HG03469 (cell line): ENCODE measurements around the gene CTNNA2.

Experiments used
- ATAC-seq: cut with Tn5 transposase; IDR thresholded peaks from one replicate; pipeline ENCODE4 v1.9.1; 2021; ENCODE audit warnings: mild to moderate bottlenecking, moderate library complexity, moderate number of reproducible peaks; ENCODE audit not compliant: unreplicated experiment

CTNNA2 gene

DNA sequence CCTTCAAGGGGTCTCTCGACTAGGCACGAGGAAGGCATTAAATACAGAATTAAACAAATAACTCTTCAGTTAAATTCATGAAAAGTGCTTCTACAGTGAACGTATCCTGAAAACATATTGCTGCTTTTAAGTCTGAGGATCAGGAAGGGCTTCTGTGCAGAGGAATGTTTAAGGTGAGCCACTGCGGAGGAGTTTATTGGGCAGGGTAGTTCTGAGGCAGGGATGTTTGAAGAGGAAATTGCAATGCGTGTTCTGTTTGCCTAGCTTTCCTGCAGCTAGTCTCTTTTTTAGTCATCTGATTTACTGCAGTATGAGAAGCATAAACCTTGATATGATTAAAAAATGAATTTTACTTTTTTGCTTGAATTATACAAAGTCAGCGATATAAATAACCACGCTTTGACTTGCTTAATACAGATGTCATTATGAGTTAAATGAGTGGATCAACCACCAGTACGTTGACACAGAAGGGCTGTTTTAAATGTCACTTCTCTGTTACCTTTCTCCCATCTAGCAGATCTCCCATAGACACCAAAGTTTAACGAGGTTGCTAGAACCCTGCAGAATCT lies 98.7 kb downstream of the CTNNA2 start:
- no peak for ATAC-seq

DNA sequence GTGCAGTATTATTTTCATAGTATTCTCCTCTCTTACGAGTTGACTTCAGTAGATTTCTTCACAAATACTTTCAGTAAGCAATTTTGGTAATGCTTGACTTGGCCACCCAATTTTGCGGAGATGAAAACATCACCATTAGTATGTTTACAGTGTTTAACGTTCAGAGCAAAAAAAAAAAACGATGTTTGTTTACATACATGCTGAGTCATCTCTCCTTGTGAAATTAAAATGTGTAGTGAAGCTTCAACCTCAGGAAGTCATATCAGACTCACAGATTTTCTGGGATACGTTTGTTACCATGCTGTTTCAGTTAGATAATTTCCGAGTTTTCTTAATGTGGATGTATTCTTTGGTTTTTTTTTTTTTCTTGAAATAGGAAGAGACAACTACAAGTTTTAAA lies 100.1 kb downstream of the CTNNA2 start:
- ATAC-seq = no peak

DNA sequence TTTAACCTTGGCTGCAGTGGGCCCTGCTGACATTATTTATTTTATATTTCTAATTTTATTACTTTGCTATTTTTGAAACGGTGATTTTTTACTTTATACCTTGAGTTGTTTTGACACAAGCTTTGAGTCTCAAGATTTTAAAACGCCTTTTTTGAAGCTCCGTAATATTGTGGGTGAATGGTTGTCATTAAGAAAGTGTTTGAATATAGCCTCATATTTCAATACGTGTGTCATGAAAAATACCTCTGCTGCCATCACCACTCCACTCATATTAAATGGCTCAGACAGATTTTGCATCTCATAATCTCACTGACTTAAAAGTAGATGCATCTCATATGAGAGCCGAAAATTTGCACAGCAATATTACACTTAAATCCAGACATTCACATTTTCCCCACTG lies 106.6 kb downstream of the CTNNA2 start:
- ATAC-seq = no peak

DNA sequence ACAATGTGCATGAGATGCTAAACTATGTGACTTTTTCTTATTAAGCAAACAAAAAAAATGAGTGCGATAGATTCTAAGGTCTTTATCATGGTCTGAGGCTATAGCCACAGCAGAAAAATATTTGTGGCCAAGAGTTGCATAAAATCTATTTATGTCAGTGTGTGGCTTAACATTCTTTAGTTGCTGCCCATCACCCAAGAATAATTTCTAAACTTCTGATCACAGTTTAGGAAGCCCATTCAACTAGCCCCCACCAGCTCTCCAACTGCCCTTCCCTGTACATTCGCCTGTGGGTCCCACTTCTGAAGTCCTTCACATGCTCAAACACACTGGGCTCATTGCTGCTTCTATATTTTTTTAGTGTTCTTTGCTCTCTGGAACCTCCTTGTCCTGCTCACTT lies 107.1 kb downstream of the CTNNA2 start:
- ATAC-seq = no peak

DNA sequence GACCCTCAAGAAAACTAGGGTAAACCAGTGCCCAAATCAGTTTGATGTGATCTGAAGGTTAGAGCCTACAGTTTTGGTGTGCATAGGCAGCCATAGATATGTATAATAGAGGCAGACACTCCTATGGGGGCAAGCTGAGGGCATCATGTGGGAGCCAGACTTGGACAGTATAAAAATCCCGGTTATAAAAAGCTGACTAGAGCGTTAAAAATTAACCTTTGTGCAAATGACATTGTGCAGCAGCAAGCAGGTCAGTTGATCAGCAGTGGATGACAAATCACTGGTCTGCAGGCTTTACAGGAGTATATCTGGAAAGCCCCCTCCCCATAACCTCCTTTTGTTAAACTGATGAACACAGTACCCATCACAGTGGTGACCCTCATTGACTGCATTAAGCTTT lies 107.8 kb downstream of the CTNNA2 start:
- no peak for ATAC-seq

DNA sequence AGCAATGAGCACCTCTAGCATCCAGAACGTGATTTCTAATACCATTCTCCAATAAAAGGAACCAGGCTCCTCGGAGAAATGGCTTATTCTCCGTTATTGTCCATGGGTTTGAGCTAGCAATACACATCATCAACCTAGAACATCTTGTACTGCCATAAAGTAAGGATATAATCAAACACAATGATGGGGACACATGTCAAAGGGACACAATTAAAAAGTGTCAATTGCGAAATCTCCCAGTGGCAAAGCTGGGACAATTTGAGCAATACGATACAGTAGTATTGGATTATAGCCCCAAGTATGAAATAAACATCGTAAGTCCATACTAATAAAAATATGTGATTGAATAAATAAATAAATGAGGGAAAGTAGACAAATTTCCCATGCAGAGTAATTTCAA lies 108.4 kb downstream of the CTNNA2 start:
- ATAC-seq = no peak

DNA sequence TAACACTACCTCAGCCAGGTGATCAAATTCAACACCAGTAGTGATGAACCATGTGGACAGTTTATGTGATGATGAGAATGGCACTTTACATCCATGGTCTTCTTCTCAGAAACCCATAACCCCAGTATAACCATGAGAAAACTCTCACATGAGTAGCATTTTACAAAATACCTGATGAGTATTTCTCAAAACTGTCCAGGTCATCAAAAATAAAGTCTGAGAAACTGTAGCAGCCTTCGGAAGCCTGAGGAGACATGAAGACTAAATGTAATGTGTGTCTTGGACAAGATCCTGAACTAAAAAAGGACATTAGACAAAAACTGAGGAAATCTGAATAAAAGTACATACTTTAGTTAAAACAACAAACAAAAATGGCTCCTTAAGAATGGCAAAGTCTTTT lies 108.9 kb downstream of the CTNNA2 start:
- no peak for ATAC-seq

DNA sequence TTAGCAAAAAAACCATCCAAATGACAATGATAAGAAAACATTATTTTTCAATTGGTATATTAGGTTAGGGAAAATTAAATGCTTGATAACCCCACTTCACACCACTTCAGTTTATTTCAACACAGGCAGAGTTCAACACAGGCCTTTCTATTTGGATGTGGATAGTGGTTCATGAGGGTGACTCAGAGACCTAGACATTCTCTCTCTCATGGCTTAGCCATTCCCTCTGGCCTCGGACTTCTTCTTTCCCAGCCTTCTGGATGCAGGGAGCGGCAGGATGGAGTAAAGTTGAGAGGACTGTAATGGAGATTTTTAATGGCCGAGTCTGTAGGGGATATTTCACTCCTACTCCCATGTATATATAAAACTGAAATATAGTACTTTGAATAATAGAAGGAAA lies 109.7 kb downstream of the CTNNA2 start:
- ATAC-seq = no peak

DNA sequence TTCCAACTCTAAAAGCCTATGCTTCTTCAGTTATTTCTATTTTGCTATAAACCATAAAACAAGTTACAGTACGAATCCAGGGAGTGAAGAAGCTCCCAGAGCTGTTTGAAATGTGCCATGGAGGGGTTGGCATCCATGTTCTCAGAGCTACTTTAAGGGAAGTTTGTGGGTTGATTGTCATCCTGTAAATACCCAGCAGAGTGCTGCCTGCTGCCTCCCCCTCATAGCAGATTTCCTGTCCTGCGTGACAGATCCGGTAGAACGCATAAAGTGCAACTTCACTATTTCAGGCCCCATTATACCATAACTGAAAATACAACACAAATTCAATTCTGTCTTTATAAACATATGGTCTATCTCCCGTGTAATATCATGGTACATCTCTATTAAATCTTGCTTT lies 114.4 kb downstream of the CTNNA2 start:
- no peak for ATAC-seq

DNA sequence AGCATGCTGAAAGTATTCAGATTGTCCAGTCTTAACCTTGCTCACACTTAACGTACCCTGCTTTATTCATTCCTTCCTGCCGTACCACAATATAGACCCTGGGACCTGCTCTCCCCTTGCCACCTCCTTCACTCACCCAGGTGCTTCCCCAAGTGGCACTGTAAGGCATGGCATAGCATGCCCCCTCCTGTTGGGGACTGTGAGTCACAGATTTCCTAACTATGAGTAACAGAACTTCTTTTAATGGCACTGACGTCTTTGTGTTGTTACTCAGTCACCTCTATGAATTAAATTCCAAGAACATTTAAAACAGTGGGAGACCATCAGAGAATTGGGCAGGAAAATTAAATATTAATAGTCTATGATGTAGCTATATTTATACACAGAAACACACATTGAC lies 117.2 kb downstream of the CTNNA2 start:
- no peak for ATAC-seq

DNA sequence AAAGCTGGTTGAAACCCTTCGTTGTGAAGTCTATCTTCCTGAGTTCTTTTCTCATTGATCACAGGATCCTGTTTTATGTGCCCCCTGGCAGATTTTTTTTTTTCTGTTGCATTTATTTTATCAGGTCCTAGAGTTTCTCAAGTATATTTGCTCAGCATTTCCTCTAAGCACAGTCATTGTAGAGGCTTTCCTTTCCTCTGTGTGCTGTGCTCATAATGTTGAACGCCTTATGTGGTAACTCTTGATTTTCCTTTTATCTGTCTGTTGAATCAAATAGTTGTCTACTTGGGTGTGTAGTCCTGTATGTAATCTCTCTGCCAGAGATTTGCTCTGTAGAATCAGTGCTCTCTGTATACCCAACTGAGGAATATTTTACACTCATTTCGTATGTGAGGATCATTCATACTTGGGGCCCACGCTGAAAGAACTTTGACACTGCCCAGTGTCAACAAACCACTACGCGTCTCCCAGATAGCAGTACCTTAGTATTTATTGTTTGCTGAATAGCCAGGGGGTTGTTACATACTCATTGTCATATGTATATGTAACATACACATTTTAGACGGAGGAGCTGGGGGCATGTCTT lies 118.2 kb downstream of the CTNNA2 start:
- ATAC-seq = no peak

DNA sequence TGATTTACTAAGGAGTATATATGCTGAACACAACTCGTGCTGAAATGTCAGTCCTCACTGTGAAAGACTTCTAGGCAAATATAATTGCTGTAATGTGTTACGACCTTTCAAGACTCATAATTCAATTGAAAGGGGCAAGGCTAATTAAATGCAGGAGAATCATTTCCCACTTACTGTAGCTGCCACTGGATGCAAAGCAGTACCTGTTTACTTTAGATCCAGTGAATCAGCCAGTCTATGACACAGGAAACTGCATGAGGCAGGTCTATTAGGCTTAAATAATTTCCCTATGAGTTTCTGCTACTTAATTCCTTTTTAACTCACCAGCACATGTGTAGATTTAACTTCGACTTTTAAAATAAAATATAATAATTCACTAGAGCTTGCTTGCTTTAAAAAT lies 125.6 kb downstream of the CTNNA2 start:
- no peak for ATAC-seq

DNA sequence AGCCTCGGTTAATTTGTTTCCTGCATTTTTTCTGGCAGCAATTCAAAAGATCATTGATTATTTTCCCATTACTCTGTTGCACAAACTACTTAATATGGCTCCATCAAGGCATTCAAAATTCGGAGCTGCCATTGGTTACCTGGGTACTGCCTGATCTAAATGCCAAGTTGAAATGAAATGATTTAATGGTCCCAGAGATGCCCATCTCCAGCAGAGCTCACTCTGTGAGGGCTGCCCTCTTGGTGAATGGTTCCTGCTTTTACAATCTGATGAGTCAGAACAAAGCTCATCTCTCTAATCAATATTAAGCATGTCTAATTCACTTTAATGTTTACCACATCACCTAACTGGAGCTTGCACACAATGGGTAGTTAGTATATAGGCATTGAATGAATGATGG lies 126.1 kb downstream of the CTNNA2 start:
- no peak for ATAC-seq

DNA sequence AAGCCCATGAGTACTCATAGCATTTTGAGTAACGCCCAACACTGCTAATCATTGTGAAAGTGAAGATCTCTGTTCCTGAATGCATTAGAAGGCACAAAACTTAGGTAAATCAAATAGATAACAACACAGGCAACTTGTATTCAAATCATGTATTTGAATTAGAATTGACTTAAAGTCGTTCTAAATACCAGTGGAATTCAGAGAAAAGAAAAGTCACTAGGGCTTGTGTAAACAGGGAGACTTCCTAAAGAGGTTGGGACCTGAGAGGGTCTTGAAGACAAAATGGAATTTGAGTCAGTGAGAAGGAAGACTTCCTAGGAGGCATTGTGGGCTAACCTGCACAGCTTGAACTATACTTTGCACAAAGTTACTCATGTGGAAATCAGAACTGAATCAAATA lies 127.2 kb downstream of the CTNNA2 start:
- no peak for ATAC-seq

DNA sequence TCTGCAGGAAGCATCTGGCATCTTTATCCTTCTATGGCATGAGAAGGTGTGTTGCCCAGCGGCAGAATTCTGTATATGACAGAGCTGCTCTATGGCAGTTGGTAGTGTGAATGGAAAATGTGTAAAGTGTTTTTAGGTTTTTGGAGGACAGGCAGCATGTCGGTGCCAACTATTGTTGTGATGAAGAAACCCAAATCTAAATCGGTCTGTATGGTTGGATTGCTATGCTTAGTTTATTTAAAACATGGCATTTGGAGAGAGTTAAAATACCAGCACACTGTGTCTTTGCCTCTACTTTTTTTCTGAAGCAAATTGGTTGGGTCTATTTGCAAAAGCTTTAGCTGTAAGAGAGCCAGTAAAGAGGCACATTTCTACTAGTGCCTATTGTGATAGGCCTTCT lies 136.7 kb downstream of the CTNNA2 start:
- ATAC-seq = no peak

DNA sequence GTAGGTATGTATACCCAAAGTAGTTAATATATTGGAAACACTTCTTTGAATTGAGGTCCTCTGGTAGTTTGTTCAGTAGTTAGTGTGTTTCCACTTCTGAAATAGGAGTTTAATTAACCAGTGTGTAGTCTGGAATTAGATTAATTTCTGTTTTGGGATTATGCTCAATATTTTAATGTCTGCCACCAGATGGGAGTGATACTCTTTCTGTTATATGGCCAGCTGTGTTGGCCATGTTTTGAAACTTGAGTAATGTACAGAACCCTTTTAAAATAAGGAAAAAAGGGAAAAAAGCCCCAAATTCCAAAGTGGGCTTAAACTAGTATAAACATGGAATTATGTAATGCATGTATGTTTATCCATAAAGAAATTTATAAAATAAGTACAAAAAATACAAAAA lies 147.7 kb downstream of the CTNNA2 start:
- ATAC-seq = no peak

DNA sequence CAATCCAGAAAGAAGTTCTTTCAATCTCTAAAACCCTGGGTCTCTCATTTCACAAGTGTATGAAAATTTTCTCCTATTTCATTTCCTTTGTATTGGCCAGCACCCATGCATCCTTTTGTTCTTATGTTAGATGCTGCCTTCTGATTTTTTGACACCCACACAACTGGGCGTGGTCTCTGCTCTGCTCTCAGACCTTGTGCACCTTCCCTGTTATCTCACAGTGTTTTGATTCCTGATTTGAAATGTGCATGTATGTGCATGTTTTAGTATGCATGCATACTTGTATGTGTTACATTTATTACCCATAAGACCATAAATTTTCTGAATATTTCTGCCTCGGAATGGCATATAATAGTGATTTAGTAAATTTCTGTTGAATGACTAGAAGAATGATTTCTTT lies 152.2 kb downstream of the CTNNA2 start:
- ATAC-seq = no peak

DNA sequence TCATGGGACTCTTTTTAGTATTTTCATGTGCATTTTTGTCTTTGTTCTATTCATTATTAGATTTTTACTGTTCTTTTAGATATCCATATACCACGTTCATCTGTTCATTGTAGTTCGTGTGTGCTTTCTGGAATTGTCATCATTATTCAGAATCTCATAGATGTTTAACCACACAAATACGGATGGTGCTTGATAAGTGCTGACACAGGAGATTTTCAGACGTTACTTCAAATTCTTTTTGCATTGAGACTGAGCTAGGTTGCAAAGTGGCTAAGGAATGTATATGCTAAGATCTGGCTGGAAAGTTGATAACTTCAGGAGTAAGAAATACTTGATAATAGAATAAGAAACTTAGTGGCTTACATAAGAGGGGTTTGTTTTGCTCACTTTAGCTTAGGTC lies 153.6 kb downstream of the CTNNA2 start:
- no peak for ATAC-seq

DNA sequence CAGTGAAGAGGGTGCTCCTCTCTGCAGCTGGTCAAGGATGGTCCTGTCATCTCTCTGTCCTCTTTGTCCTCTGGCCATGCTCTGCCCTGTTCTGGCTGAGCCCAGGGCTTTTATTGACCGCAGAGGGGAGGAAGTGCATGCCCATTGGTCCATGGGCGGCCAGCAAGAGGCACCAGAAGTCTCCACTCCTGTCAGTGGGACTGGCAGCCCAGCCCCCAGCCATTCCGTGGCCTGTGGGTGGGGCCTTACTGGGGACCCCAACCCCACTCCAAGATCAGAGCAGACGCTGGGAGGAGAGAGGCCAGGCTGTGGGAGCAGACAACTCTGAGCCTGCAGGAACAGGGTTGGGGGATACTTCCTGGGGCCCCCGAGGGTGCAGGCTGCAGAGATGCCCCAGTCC lies 156.9 kb downstream of the CTNNA2 start:
- no peak for ATAC-seq

DNA sequence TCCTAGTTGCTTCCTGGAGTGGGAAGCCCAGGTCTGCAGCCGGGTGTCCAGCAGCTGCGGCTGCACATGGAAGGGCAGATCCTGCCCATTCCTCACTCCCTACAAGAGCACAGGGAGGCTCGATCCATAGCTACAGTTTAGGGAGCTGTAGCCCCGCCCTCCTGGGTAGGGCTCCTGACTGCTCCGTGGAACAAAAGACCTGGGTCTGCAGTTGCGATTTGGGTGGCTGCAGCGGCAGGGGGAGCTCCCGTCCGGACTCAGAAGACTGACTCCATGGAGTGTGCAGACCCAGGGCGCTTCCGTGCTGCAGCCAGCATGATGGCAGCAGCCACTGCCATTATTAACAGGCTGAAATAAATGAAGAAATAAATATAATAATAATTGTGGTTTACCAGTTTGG lies 157.3 kb downstream of the CTNNA2 start:
- ATAC-seq = no peak

DNA sequence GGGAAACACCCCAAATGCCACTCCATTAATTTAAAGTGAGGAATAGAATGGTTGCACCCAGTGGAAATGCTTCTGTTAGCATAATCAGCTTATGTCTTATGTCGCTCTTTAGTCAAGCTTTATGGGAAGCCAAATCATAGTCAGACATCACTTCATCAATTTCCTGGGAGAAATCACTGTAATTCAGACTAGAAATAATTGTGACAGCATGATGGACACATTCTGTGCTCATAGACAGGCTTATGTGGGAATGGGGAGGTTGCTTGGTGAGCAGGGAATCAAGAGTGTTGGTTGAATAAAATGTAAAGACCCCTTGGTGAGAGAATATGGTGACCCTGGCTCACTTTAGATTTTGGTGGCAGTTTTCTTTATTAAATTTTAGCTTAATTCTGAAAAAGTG lies 174.0 kb downstream of the CTNNA2 start:
- ATAC-seq = no peak

DNA sequence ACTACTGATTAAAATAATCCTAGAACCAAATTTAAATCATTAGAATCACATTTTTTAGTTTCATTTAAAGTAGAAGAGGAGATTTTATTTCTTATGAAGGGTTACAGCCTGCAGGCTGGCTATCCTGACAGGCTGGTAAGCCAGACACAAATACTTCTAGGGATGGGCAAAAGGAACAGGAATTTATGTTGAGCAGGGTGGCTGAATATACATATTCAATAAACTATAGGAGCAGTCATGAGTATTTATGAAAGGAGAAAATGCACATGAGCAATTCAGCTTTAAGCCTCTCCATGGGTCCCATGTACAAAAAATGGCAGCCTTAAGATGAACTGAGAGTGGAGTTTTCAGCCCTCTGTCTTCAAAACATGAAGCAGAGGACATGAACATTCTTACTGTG lies 182.4 kb downstream of the CTNNA2 start:
- no peak for ATAC-seq

DNA sequence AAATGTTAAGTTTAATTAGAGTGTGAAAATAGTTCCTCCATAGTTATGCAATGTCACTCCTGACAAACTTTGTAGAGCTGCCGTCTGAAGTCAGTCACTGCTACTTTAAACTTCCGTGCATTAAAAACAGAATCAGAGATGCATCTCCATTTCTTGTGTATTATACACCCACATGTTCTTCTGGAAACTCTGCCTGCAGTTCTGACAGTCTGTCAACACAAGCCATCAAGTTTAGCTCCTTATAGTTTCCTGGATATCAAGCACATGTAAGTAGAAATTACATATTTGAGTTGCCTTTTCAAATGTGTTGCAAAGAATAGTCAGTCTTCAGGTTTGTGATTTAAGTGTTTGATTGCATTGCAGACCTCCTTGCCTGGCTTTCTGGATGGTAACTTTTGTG lies 184.3 kb downstream of the CTNNA2 start:
- ATAC-seq = no peak
